CD14-positive monocyte (primary cell): ENCODE measurements around the gene SLC2A1. TPM values are rescaled to one million over a fixed set of nuclear protein-coding genes. Genes with fewer than 3 reads are reported as not detected.

Experiments
- DNase-seq, 3 donors: peaks; one replicate each; pipeline ENCODE4 v3.0.0-alpha.2; 2011 to 2022
- H2AFZ ChIP-seq: 2 replicates; pipeline ENCODE4 v1.6.0; 2012; ENCODE audit warnings: mild to moderate bottlenecking, low read depth, low read length, inconsistent platforms; ENCODE audit not compliant: insufficient read depth, poor library complexity, severe bottlenecking
- H3K27ac ChIP-seq, 2 donors: 1 replicate in 1 of 2; 2 replicates in 1 of 2; pipeline ENCODE4 v1.5.1; 2012 to 2013; ENCODE audit warnings: low read length in 2 of 2, control low read depth in 1 of 2, inconsistent platforms in 1 of 2, low read depth in 1 of 2, mild to moderate bottlenecking in 1 of 2
- H3K27me3 ChIP-seq, 2 donors: one replicate each; pipeline versions ENCODE4 v1.6.0 to v1.6.1; 2011 to 2013; ENCODE audit warnings: low read length in 2 of 2; ENCODE audit not compliant: control insufficient read depth in 2 of 2, insufficient read depth in 2 of 2
- H3K36me3 ChIP-seq, 2 donors: replicated peaks in 1 of 2; 1 replicate in 1 of 2; 2 replicates in 1 of 2; pipeline versions ENCODE4 v1.5.1 to v1.6.1; 2012 to 2013; ENCODE audit warnings: low read length in 2 of 2, control low read depth in 1 of 2, inconsistent platforms in 1 of 2, mild to moderate bottlenecking in 1 of 2; ENCODE audit not compliant: insufficient read depth in 2 of 2, control insufficient read depth in 1 of 2
- H3K4me1 ChIP-seq, 2 donors: 1 replicate in 1 of 2; 2 replicates in 1 of 2; pipeline versions ENCODE4 v1.5.1 to v1.6.1; 2012 to 2013; ENCODE audit warnings: low read length in 2 of 2, control low read depth in 1 of 2, inconsistent platforms in 1 of 2, mild to moderate bottlenecking in 1 of 2, moderate library complexity in 1 of 2; ENCODE audit not compliant: insufficient read depth in 2 of 2, control insufficient read depth in 1 of 2
- H3K4me2 ChIP-seq: replicated peaks from 2 replicates; pipeline ENCODE3; 2012; ENCODE audit warnings: low read length, moderate library complexity, mild to moderate bottlenecking; ENCODE audit not compliant: poor library complexity, severe bottlenecking; ENCODE audit errors: extremely low read depth
- H3K4me3 ChIP-seq, 3 experiments: fragments of 200-600 bp in 1 of 3; sonication (generic) in 1 of 3; replicated peaks in 1 of 3; 1 replicate in 2 of 3; 2 replicates in 1 of 3; pipeline ENCODE4 v1.5.1; 2011 to 2013; ENCODE audit warnings: low read length in 3 of 3, mild to moderate bottlenecking in 3 of 3, control low read depth in 2 of 3, low read depth in 2 of 3, inconsistent platforms in 1 of 3, moderate library complexity in 1 of 3
- H3K79me2 ChIP-seq: 2 replicates; pipeline ENCODE4 v1.6.0; 2012; ENCODE audit warnings: mild to moderate bottlenecking, control low read depth, inconsistent platforms, low read length, moderate library complexity; ENCODE audit not compliant: insufficient read depth
- H3K9ac ChIP-seq: 2 replicates; pipeline ENCODE4 v1.6.0; 2017; ENCODE audit warnings: low read length, mild to moderate bottlenecking; ENCODE audit not compliant: insufficient read depth, poor library complexity, severe bottlenecking
- H3K9me3 ChIP-seq, 2 donors: replicated peaks in 1 of 2; 1 replicate in 1 of 2; 2 replicates in 1 of 2; pipeline versions ENCODE4 v1.5.1 to v1.6.1; 2012 to 2013; ENCODE audit warnings: low read length in 2 of 2, control low read depth in 1 of 2; ENCODE audit not compliant: control insufficient read depth in 1 of 2, insufficient read depth in 1 of 2
- H4K20me1 ChIP-seq: 2 replicates; pipeline ENCODE4 v1.6.0; 2012; ENCODE audit warnings: mild to moderate bottlenecking, low read length, control low read depth, moderate library complexity; ENCODE audit not compliant: insufficient read depth
- H3K27ac Mint-ChIP-seq, 7 donors: one replicate each; pipeline ENCODE4 v1.8.0; 2020; ENCODE audit warnings: mild to moderate bottlenecking in 7 of 7, mixed read lengths in 7 of 7, moderate library complexity in 6 of 7, inconsistent platforms in 2 of 7
- H3K27me3 Mint-ChIP-seq, 3 donors: one replicate each; pipeline ENCODE4 v1.8.0; 2021 to 2022; ENCODE audit warnings: low read depth in 3 of 3, mild to moderate bottlenecking in 3 of 3, mixed read lengths in 3 of 3, moderate library complexity in 3 of 3, inconsistent platforms in 1 of 3
- H3K36me3 Mint-ChIP-seq, 2 donors: one replicate each; pipeline ENCODE4 v1.8.0; 2020; ENCODE audit warnings: mixed read lengths in 2 of 2, inconsistent platforms in 1 of 2, mild to moderate bottlenecking in 1 of 2
- H3K4me1 Mint-ChIP-seq: one replicate; pipeline ENCODE4 v1.8.0; 2020; ENCODE audit warnings: mild to moderate bottlenecking, mixed read lengths
- H3K4me3 Mint-ChIP-seq, 2 donors: one replicate each; pipeline ENCODE4 v1.8.0; 2020; ENCODE audit warnings: mild to moderate bottlenecking in 2 of 2, mixed read lengths in 2 of 2, moderate library complexity in 1 of 2
- H3K9me3 Mint-ChIP-seq, 7 donors: one replicate each; pipeline ENCODE4 v1.8.0; 2020 to 2022; ENCODE audit warnings: mixed read lengths in 7 of 7, mild to moderate bottlenecking in 6 of 7, moderate library complexity in 6 of 7, inconsistent platforms in 2 of 7
- WGBS: methylation state at CpG from one replicate; pipeline ENCODE4 v1.1.5; 2013; ENCODE audit warnings: missing lambda C conversion rate; ENCODE audit not compliant: insufficient coverage; 5-methylcytosine and 5-hydroxymethylcytosine counted together
- intact Hi-C, 2 donors: fragments of 100-400 bp; cut with micrococcal nuclease; formaldehyde crosslinking; loops; one replicate each; pipeline versions ENCODE4 v1.15.0 to v1.15.1; 2023
- polyA plus RNA-seq, 3 donors: library from polyadenylated mRNA; depleted of rRNA in 1 of 3; unstranded in 2 of 3; stranded (reverse) in 1 of 3; fragments of 300-500 nt in 2 of 3; fragments of >200 nt in 1 of 3; fragmentation: Illumina TruSeq in 2 of 3; gene quantifications; 1 replicate in 2 of 3; 2 replicates in 1 of 3; pipeline ENCODE4 v1.2.3, GENCODE V29; 2012 to 2021
- TF ChIP-seq, protein P1 (sequence below): fragments of 200-600 bp; IDR thresholded peaks from one replicate; pipeline ENCODE4 v1.8.0; 2022; ENCODE audit warnings: antibody characterized with exemption, mild to moderate bottlenecking

SLC2A1 gene
- polyA plus RNA-seq, 3 donors, result 0.56 to 5.0 (median 0.71) TPM

DNA sequence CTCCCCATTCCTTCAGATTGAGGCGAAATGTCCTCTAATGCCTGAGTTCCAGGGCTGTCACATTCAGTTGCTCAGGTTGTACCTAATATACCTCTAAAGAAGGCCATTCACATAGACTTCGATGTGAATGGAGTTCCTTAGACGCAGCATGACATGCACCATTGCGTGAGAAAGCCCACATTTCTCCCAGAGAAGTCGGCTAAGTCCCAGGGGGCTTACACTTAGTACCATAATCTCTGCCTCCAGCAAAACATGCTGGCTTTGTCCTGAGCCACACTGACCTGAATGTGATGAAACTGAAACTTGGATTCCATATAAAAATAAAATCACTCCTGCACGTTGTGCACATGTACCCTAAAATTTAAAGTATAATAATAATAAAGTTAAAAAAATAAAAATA, 23.2 kb upstream of the SLC2A1 start:
- Mint-ChIP-seq H3K36me3 (no peaks in the 10 kb centered on the region), H3K27ac (no peak overlapping the region), H3K4me3 (no peak overlapping the region), H3K27me3 (peaks cover 0 to 4% (median 3%) of the 10 kb centered on the region in 3 donors), H3K9me3 (peaks cover 0 to 1% (median 0%) of the 10 kb centered on the region in 7 donors), H3K4me1 (peaks cover 18% of the 10 kb centered on the region)
- TF ChIP-seq, protein P1, sequence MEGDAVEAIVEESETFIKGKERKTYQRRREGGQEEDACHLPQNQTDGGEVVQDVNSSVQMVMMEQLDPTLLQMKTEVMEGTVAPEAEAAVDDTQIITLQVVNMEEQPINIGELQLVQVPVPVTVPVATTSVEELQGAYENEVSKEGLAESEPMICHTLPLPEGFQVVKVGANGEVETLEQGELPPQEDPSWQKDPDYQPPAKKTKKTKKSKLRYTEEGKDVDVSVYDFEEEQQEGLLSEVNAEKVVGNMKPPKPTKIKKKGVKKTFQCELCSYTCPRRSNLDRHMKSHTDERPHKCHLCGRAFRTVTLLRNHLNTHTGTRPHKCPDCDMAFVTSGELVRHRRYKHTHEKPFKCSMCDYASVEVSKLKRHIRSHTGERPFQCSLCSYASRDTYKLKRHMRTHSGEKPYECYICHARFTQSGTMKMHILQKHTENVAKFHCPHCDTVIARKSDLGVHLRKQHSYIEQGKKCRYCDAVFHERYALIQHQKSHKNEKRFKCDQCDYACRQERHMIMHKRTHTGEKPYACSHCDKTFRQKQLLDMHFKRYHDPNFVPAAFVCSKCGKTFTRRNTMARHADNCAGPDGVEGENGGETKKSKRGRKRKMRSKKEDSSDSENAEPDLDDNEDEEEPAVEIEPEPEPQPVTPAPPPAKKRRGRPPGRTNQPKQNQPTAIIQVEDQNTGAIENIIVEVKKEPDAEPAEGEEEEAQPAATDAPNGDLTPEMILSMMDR, result no peak
- H3K36me3 ChIP-seq, result no peaks in the 10 kb centered on the region
- intact Hi-C loops, result loop anchor here in 1 of 2 donors (10.0 kb wide), 1 partner anchor 57 kb away; no protein-coding TSS in a partner anchor
- DNase-seq, result no peak
- H3K4me3 ChIP-seq, result no peak overlapping the region
- H3K9ac ChIP-seq, result no peak overlapping the region
- no peak overlapping the region for H2AFZ ChIP-seq
- no peaks in the 10 kb centered on the region for H3K27me3 ChIP-seq
- no peak overlapping the region for H3K4me2 ChIP-seq
- H3K9me3 ChIP-seq, result no peaks in the 10 kb centered on the region
- H3K27ac ChIP-seq, result no peak overlapping the region
- 94% methylated on average over 3 of the region's 6 CpGs for WGBS
- no peaks in the 10 kb centered on the region for H4K20me1 ChIP-seq
- peaks cover 11 to 15% of the 10 kb centered on the region in 2 donors for H3K4me1 ChIP-seq
- H3K79me2 ChIP-seq, result no peaks in the 10 kb centered on the region

DNA sequence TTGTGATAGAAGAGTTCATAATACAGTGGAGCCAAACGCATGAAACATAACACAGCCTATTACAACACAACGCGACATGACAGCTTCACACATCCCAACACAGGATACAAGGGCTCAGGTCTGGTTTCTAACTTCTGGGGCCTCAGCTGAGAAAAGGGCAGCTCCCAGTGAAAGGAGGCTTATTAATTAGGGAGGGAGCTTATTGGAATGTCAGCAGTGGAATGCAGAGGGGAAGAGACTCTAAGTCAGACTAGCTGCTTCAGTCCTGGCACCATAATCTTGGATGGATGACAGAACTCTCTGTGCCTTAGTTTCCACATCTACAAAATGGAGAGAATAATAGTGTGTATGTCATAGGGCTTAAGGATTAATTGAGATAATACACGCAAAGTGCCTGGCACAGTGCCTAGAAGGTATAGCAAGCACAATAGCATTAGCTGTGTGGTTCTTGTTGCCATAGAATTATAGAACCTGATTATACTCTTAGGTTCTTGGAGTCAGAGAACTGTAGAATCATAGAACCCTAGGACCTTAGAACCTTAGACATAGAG, 22.7 kb upstream of the SLC2A1 start:
- no peak for DNase-seq
- Histone ChIP-seq H2AFZ (no peak overlapping the region), H3K4me3 (no peak overlapping the region), H3K9me3 (no peaks in the 10 kb centered on the region), H3K4me1 (peaks cover 11 to 15% of the 10 kb centered on the region in 2 donors), H4K20me1 (no peaks in the 10 kb centered on the region), H3K27me3 (no peaks in the 10 kb centered on the region), H3K79me2 (no peaks in the 10 kb centered on the region), H3K9ac (no peak overlapping the region), H3K27ac (no peak overlapping the region), H3K4me2 (no peak overlapping the region), H3K36me3 (no peaks in the 10 kb centered on the region)
- H3K27me3 Mint-ChIP-seq, result peaks cover 0 to 4% (median 3%) of the 10 kb centered on the region in 3 donors
- peaks cover 0 to 1% (median 0%) of the 10 kb centered on the region in 7 donors for H3K9me3 Mint-ChIP-seq
- H3K36me3 Mint-ChIP-seq, result no peaks in the 10 kb centered on the region
- TF ChIP-seq, protein P1, result no peak
- WGBS, result no CpG with 5 or more reads among the region's 4 CpGs
- intact Hi-C loops, result loop anchor here in 1 of 2 donors (10.0 kb wide), 1 partner anchor 57 kb away; no protein-coding TSS in a partner anchor
- H3K4me1 Mint-ChIP-seq, result peaks cover 18% of the 10 kb centered on the region
- no peak overlapping the region for H3K4me3 Mint-ChIP-seq
- H3K27ac Mint-ChIP-seq, result peak overlapping the region in 2 of 7 donors; percentile 14 to 88
